Nephron (organoid): ENCODE data around the gene CYTH2.

Experiments used
- H3K27ac Mint-ChIP-seq, 3 experiments: 2 replicates each; pipeline ENCODE4 v1.8.0; 2020; ENCODE audit warnings: mixed read lengths in 3 of 3, mild to moderate bottlenecking in 2 of 3, moderate library complexity in 1 of 3
- H3K27me3 Mint-ChIP-seq: 2 replicates; pipeline ENCODE4 v1.8.0; 2021; ENCODE audit warnings: low read depth, mild to moderate bottlenecking, moderate library complexity, mixed read lengths
- H3K36me3 Mint-ChIP-seq: 2 replicates; pipeline ENCODE4 v1.8.0; 2020; ENCODE audit warnings: low read depth, mixed read lengths
- H3K4me1 Mint-ChIP-seq: 2 replicates; pipeline ENCODE4 v1.8.0; 2020; ENCODE audit warnings: mixed read lengths
- H3K4me3 Mint-ChIP-seq, 3 experiments: 2 replicates each; pipeline ENCODE4 v1.8.0; 2020; ENCODE audit warnings: mild to moderate bottlenecking in 3 of 3, mixed read lengths in 3 of 3, moderate library complexity in 2 of 3
- H3K9me3 Mint-ChIP-seq: 2 replicates; pipeline ENCODE4 v1.8.0; 2020; ENCODE audit warnings: mixed read lengths
- CTCF ChIP-seq, 3 experiments: fragments of 200-600 bp; sonication (generic); IDR thresholded peaks; one replicate each; pipeline ENCODE4 v1.5.0; 2021; ENCODE audit warnings: antibody characterized with exemption in 3 of 3; ENCODE audit not compliant: unreplicated experiment in 3 of 3

The CYTH2 gene

GRCh38 chr19:48444936-48445200, 24.3 kb upstream of the CYTH2 start:
- H3K36me3 Mint-ChIP-seq: peaks cover 28% of the 10 kb centered on the region
- H3K27me3 Mint-ChIP-seq: no peaks in the 10 kb centered on the region
- peak overlapping the region; percentile 92 to 95 (median 95) for H3K27ac Mint-ChIP-seq
- no peak for TF ChIP-seq CTCF (IDR thresholded peaks at IDR 0.05; ENCODE audit: unreplicated experiment in 3 of 3)
- H3K4me3 Mint-ChIP-seq: peak overlapping the region; percentile 85 to 94 (median 90)
- no peaks in the 10 kb centered on the region for H3K9me3 Mint-ChIP-seq
- H3K4me1 Mint-ChIP-seq: peaks cover 15% of the 10 kb centered on the region

GRCh38 chr19:48445256-48445605, 23.9 kb upstream of the CYTH2 start:
- Mint-ChIP-seq H3K36me3 (peaks cover 28% of the 10 kb centered on the region), H3K4me3 (peak overlapping the region; percentile 85 to 94 (median 90)), H3K27ac (peak overlapping the region; percentile 92 to 95 (median 95)), H3K27me3 (no peaks in the 10 kb centered on the region), H3K4me1 (peaks cover 15% of the 10 kb centered on the region), H3K9me3 (no peaks in the 10 kb centered on the region)
- peak; percentile 70 to 80 (median 75) for TF ChIP-seq CTCF (IDR thresholded peaks at IDR 0.05; ENCODE audit: unreplicated experiment in 3 of 3)

- Mint-ChIP-seq H3K4me3 (peak within 1 kb of the TSS; percentile 85 to 94 (median 90)), H3K9me3 (no peaks in the 10 kb centered on the region), H3K4me1 (peaks cover 15% of the 10 kb centered on the region), H3K27ac (peak within 1 kb of the TSS; percentile 92 to 95 (median 95)), H3K27me3 (no peaks in the 10 kb centered on the region), H3K36me3 (peaks cover 28% of the 10 kb centered on the region)
- no peak for TF ChIP-seq CTCF (IDR thresholded peaks at IDR 0.05; ENCODE audit: unreplicated experiment in 3 of 3)
Observed at GRCh38 chr19:48445606-48446481, 23.3 kb upstream of the CYTH2 start, which contains the start of gene GRWD1. GRWD1 (plus strand) TSS chr19:48445983; CDS start chr19:48446006, 23 bp downstream.

- no peak for TF ChIP-seq CTCF (IDR thresholded peaks at IDR 0.05; ENCODE audit: unreplicated experiment in 3 of 3)
- Mint-ChIP-seq H3K4me3 (peak overlapping the region; percentile 85 to 94 (median 90)), H3K4me1 (peaks cover 15% of the 10 kb centered on the region), H3K27me3 (no peaks in the 10 kb centered on the region), H3K27ac (peak overlapping the region in 2 of 3 experiments; percentile 95), H3K36me3 (peaks cover 33% of the 10 kb centered on the region), H3K9me3 (no peaks in the 10 kb centered on the region)
Observed at GRCh38 chr19:48446579-48446978, 22.6 kb upstream of the CYTH2 start.

- TF ChIP-seq CTCF (IDR thresholded peaks at IDR 0.05; ENCODE audit: unreplicated experiment in 3 of 3): no peak
- Mint-ChIP-seq H3K36me3 (peaks cover 36% of the 10 kb centered on the region), H3K27ac (no peak overlapping the region), H3K4me1 (peaks cover 15% of the 10 kb centered on the region), H3K9me3 (no peaks in the 10 kb centered on the region), H3K27me3 (no peaks in the 10 kb centered on the region), H3K4me3 (peak overlapping the region in 2 of 3 experiments; percentile 85 to 90)
Observed at GRCh38 chr19:48448563-48448962, 20.6 kb upstream of the CYTH2 start.

GRCh38 chr19:48450441-48450840, 18.7 kb upstream of the CYTH2 start:
- H3K27ac Mint-ChIP-seq: no peak overlapping the region
- H3K27me3 Mint-ChIP-seq: no peaks in the 10 kb centered on the region
- H3K36me3 Mint-ChIP-seq: peaks cover 38% of the 10 kb centered on the region
- H3K4me1 Mint-ChIP-seq: peaks cover 4% of the 10 kb centered on the region
- H3K9me3 Mint-ChIP-seq: no peaks in the 10 kb centered on the region
- H3K4me3 Mint-ChIP-seq: no peak overlapping the region
- no peak for TF ChIP-seq CTCF (IDR thresholded peaks at IDR 0.05; ENCODE audit: unreplicated experiment in 3 of 3)
